NK-92 (cell line): ENCODE measurements around the gene SLC25A23.

ENCODE experiments used
- DNase-seq: peaks from one replicate; lab custom pipeline; 2025; ENCODE audit not compliant: unreplicated experiment; lab: John Stamatoyannopoulos, UW

Gene SLC25A23

GRCh38 chr19:6425732-6426620 is 33.6 kb downstream of the SLC25A23 start:
- no peak for DNase-seq

GRCh38 chr19:6424939-6425731 is 34.5 kb downstream of the SLC25A23 start:
- DNase-seq = peak; percentile 96

- no peak for DNase-seq
Observed at GRCh38 chr19:6424195-6424938, 35.2 kb downstream of the SLC25A23 start, which contains the start of gene KHSRP. Gene KHSRP (minus strand): TSS chr19:6424811. CDS start chr19:6424701, 110 bp downstream.

- DNase-seq = no peak
Observed at GRCh38 chr19:6423499-6424194, 35.9 kb downstream of the SLC25A23 start.

GRCh38 chr19:6421075-6422014 is 38.2 kb downstream of the SLC25A23 start:
- DNase-seq = no peak

- DNase-seq = no peak
Observed at GRCh38 chr19:6418562-6418932, 41.0 kb downstream of the SLC25A23 start.

- DNase-seq = no peak
Observed at GRCh38 chr19:6417713-6418561, 41.7 kb downstream of the SLC25A23 start.

- DNase-seq = no peak
Observed at GRCh38 chr19:6416658-6417405, 42.8 kb downstream of the SLC25A23 start.

- DNase-seq = no peak
Observed at GRCh38 chr19:6415591-6416190, 43.9 kb downstream of the SLC25A23 start.

- DNase-seq = no peak
Observed at GRCh38 chr19:6414793-6415590, 44.6 kb downstream of the SLC25A23 start.

GRCh38 chr19:6413721-6414643 is 45.6 kb downstream of the SLC25A23 start:
- DNase-seq = no peak

- DNase-seq = no peak
Observed at GRCh38 chr19:6413291-6413690, 46.3 kb downstream of the SLC25A23 start.

GRCh38 chr19:6412447-6413091 is 47.0 kb downstream of the SLC25A23 start:
- no peak for DNase-seq

- DNase-seq = no peak
Observed at GRCh38 chr19:6412061-6412446, 47.5 kb downstream of the SLC25A23 start.

GRCh38 chr19:6409346-6409745 is 50.2 kb downstream of the SLC25A23 start:
- no peak for DNase-seq
